Mesodermal cell (in vitro differentiated cells): ENCODE measurements around the gene FAM3D.

Source experiments
- H3K27ac ChIP-seq: 2 replicates; pipeline ENCODE4 v1.7.0; 2013; ENCODE audit warnings: mild to moderate bottlenecking, low read depth, low read length, moderate library complexity; ENCODE audit not compliant: severe bottlenecking
- H3K36me3 ChIP-seq: 2 replicates; pipeline ENCODE4 v1.7.1; 2013; ENCODE audit warnings: mild to moderate bottlenecking, low read length, moderate library complexity; ENCODE audit not compliant: control insufficient read depth, insufficient read depth
- H3K4me1 ChIP-seq: one replicate; pipeline ENCODE4 v1.7.1; 2013; ENCODE audit warnings: mild to moderate bottlenecking, low read length; ENCODE audit not compliant: insufficient read depth, control insufficient read depth, poor library complexity, severe bottlenecking
- H3K4me3 ChIP-seq: 2 replicates; pipeline ENCODE4 v1.7.0; 2013; ENCODE audit warnings: low read length, control low read depth, mild to moderate bottlenecking; ENCODE audit not compliant: insufficient read depth, poor library complexity, severe bottlenecking; ENCODE audit errors: extremely low read depth
- H3K9me3 ChIP-seq: 2 replicates; pipeline ENCODE4 v1.7.1; 2013; ENCODE audit warnings: mild to moderate bottlenecking, low read length, moderate library complexity; ENCODE audit not compliant: control insufficient read depth
- WGBS, 2 experiments: methylation state at CpG; one replicate each; pipeline ENCODE4 v1.1.5; 2013; ENCODE audit warnings: missing lambda C conversion rate in 2 of 2; ENCODE audit not compliant: insufficient coverage in 2 of 2; 5-methylcytosine and 5-hydroxymethylcytosine counted together

Gene FAM3D

GRCh38 chr3:58627570-58627885 is 39.0 kb downstream of the FAM3D start:
- no peaks in the 10 kb centered on the region for H3K4me1 ChIP-seq
- WGBS, 2 experiments = 100% methylated on average over 1 of the region's 3 CpGs; no CpG with 5 or more reads in 1 of the 2 experiments
- no peaks in the 10 kb centered on the region for H3K9me3 ChIP-seq
- H3K36me3 ChIP-seq = no peaks in the 10 kb centered on the region
- no peak overlapping the region for H3K4me3 ChIP-seq
- no peak overlapping the region for H3K27ac ChIP-seq

GRCh38 chr3:58626841-58627569 is 39.6 kb downstream of the FAM3D start:
- Histone ChIP-seq H3K27ac (no peak overlapping the region), H3K9me3 (no peaks in the 10 kb centered on the region), H3K4me1 (no peaks in the 10 kb centered on the region), H3K4me3 (no peak overlapping the region), H3K36me3 (no peaks in the 10 kb centered on the region)
- 92 to 97% methylated on average over 19 to 23 of the region's 24 CpGs for WGBS, 2 experiments

- Histone ChIP-seq H3K27ac (no peak overlapping the region), H3K9me3 (no peaks in the 10 kb centered on the region), H3K4me3 (no peak overlapping the region), H3K36me3 (no peaks in the 10 kb centered on the region), H3K4me1 (no peaks in the 10 kb centered on the region)
- 89 to 90% methylated on average over 4 to 9 of the region's 9 CpGs for WGBS, 2 experiments
Measured at GRCh38 chr3:58625196-58625824, 41.3 kb downstream of the FAM3D start.

GRCh38 chr3:58624550-58624949 is 42.0 kb downstream of the FAM3D start:
- H3K36me3 ChIP-seq = no peaks in the 10 kb centered on the region
- H3K9me3 ChIP-seq = no peaks in the 10 kb centered on the region
- 57 to 79% methylated on average over 1 to 2 of the region's 3 CpGs for WGBS, 2 experiments
- H3K4me3 ChIP-seq = no peak overlapping the region
- no peak overlapping the region for H3K27ac ChIP-seq
- H3K4me1 ChIP-seq = no peaks in the 10 kb centered on the region

- no peaks in the 10 kb centered on the region for H3K9me3 ChIP-seq
Measured at GRCh38 chr3:58623961-58624360, 42.6 kb downstream of the FAM3D start.

GRCh38 chr3:58623478-58623877 is 43.1 kb downstream of the FAM3D start:
- H3K36me3 ChIP-seq = no peaks in the 10 kb centered on the region
- 70 to 76% methylated on average over 7 to 8 of the region's 8 CpGs for WGBS, 2 experiments
- H3K27ac ChIP-seq = no peak overlapping the region
- no peaks in the 10 kb centered on the region for H3K9me3 ChIP-seq
- no peaks in the 10 kb centered on the region for H3K4me1 ChIP-seq
- H3K4me3 ChIP-seq = no peak overlapping the region

More at GRCh38 chr3:58623961-58624360, 42.6 kb downstream of the FAM3D start:
- H3K4me1 ChIP-seq = no peaks in the 10 kb centered on the region
- no peak overlapping the region for H3K4me3 ChIP-seq
- H3K27ac ChIP-seq = no peak overlapping the region
- no peaks in the 10 kb centered on the region for H3K36me3 ChIP-seq
- 83 to 87% methylated on average over 5 of the region's 5 CpGs for WGBS, 2 experiments

- H3K36me3 ChIP-seq = no peaks in the 10 kb centered on the region
- 80 to 88% methylated on average over 6 to 7 of the region's 8 CpGs for WGBS, 2 experiments
- no peaks in the 10 kb centered on the region for H3K4me1 ChIP-seq
- no peaks in the 10 kb centered on the region for H3K9me3 ChIP-seq
- H3K4me3 ChIP-seq = no peak overlapping the region
- no peak overlapping the region for H3K27ac ChIP-seq
Measured at GRCh38 chr3:58622892-58623291, 43.7 kb downstream of the FAM3D start.

GRCh38 chr3:58622436-58622835 is 44.1 kb downstream of the FAM3D start:
- H3K9me3 ChIP-seq = no peaks in the 10 kb centered on the region
- no peak overlapping the region for H3K4me3 ChIP-seq
- no peaks in the 10 kb centered on the region for H3K4me1 ChIP-seq
- H3K27ac ChIP-seq = no peak overlapping the region
- H3K36me3 ChIP-seq = no peaks in the 10 kb centered on the region
- WGBS, 2 experiments = 78 to 79% methylated on average over 2 of the region's 4 CpGs

- 88% methylated on average over 6 of the region's 6 CpGs for WGBS, 2 experiments
- Histone ChIP-seq H3K27ac (no peak overlapping the region), H3K9me3 (no peaks in the 10 kb centered on the region), H3K4me3 (no peak overlapping the region), H3K36me3 (no peaks in the 10 kb centered on the region), H3K4me1 (no peaks in the 10 kb centered on the region)
Measured at GRCh38 chr3:58621086-58621830, 45.3 kb downstream of the FAM3D start.

- Histone ChIP-seq H3K36me3 (no peaks in the 10 kb centered on the region), H3K4me3 (no peak overlapping the region), H3K9me3 (no peaks in the 10 kb centered on the region), H3K4me1 (no peaks in the 10 kb centered on the region), H3K27ac (no peak overlapping the region)
- WGBS, 2 experiments = 92 to 95% methylated on average over 4 to 5 of the region's 8 CpGs
Measured at GRCh38 chr3:58620421-58620820, 46.2 kb downstream of the FAM3D start.
